Measurements from ENCODE around the gene HELQ. TPM values are rescaled to one million over a fixed set of nuclear protein-coding genes. Genes with fewer than 3 reads are reported as not detected.

Gene HELQ
- total and polyA plus RNA-seq, 9 of the 15 experiments (the other 6 are each of a cell fraction or from before 2014, with no cell fraction given), result 3.5 to 15.2 (median 11.9) TPM

DNA sequence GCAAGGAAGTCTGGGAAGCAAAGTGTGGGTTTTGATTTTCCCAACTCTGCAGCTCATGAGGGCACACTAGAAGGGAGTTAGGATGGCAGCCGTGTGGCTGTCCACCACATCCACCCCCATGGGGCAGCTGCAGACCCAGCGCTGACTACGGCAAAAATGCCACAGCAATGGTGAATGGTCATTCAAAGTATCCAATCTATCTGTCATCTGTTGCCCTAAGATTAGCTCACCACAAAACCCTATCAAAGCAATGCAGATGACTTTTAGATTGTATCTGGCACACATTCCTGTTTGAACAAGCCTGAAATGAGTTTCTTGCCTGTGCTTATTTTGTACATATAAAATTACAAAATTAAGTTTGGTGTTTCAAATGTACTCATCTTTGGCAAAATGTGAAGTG is 91.3 kb downstream of the HELQ start (continued):
- TF ChIP-seq, protein P1, sequence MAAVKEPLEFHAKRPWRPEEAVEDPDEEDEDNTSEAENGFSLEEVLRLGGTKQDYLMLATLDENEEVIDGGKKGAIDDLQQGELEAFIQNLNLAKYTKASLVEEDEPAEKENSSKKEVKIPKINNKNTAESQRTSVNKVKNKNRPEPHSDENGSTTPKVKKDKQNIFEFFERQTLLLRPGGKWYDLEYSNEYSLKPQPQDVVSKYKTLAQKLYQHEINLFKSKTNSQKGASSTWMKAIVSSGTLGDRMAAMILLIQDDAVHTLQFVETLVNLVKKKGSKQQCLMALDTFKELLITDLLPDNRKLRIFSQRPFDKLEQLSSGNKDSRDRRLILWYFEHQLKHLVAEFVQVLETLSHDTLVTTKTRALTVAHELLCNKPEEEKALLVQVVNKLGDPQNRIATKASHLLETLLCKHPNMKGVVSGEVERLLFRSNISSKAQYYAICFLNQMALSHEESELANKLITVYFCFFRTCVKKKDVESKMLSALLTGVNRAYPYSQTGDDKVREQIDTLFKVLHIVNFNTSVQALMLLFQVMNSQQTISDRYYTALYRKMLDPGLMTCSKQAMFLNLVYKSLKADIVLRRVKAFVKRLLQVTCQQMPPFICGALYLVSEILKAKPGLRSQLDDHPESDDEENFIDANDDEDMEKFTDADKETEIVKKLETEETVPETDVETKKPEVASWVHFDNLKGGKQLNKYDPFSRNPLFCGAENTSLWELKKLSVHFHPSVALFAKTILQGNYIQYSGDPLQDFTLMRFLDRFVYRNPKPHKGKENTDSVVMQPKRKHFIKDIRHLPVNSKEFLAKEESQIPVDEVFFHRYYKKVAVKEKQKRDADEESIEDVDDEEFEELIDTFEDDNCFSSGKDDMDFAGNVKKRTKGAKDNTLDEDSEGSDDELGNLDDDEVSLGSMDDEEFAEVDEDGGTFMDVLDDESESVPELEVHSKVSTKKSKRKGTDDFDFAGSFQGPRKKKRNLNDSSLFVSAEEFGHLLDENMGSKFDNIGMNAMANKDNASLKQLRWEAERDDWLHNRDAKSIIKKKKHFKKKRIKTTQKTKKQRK (IDR thresholded peaks at IDR 0.05; ENCODE audit: borderline replicate concordance, low read depth, low read length), result no peak
- TF ChIP-seq, protein P2, sequence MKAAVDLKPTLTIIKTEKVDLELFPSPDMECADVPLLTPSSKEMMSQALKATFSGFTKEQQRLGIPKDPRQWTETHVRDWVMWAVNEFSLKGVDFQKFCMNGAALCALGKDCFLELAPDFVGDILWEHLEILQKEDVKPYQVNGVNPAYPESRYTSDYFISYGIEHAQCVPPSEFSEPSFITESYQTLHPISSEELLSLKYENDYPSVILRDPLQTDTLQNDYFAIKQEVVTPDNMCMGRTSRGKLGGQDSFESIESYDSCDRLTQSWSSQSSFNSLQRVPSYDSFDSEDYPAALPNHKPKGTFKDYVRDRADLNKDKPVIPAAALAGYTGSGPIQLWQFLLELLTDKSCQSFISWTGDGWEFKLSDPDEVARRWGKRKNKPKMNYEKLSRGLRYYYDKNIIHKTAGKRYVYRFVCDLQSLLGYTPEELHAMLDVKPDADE (conservative IDR thresholded peaks at IDR 0.05; ENCODE audit: control insufficient read depth, low read depth, low read length), result no peak
- no peak for TF ChIP-seq ETV6 (IDR thresholded peaks at IDR 0.05; ENCODE audit: borderline replicate concordance in 1 of 2, low read depth in 2 of 2, low read length in 1 of 2)
- no peak for TF ChIP-seq ETV6 (CRISPR knock-in tag; IDR thresholded peaks at IDR 0.05; ENCODE audit: borderline replicate concordance)
- TF ChIP-seq, protein P3, sequence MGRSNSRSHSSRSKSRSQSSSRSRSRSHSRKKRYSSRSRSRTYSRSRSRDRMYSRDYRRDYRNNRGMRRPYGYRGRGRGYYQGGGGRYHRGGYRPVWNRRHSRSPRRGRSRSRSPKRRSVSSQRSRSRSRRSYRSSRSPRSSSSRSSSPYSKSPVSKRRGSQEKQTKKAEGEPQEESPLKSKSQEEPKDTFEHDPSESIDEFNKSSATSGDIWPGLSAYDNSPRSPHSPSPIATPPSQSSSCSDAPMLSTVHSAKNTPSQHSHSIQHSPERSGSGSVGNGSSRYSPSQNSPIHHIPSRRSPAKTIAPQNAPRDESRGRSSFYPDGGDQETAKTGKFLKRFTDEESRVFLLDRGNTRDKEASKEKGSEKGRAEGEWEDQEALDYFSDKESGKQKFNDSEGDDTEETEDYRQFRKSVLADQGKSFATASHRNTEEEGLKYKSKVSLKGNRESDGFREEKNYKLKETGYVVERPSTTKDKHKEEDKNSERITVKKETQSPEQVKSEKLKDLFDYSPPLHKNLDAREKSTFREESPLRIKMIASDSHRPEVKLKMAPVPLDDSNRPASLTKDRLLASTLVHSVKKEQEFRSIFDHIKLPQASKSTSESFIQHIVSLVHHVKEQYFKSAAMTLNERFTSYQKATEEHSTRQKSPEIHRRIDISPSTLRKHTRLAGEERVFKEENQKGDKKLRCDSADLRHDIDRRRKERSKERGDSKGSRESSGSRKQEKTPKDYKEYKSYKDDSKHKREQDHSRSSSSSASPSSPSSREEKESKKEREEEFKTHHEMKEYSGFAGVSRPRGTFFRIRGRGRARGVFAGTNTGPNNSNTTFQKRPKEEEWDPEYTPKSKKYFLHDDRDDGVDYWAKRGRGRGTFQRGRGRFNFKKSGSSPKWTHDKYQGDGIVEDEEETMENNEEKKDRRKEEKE (IDR thresholded peaks at IDR 0.05; ENCODE audit: borderline replicate concordance in 1 of 2, control insufficient read depth in 1 of 2, low read depth in 2 of 2, low read length in 1 of 2), result no peak
- TF ChIP-seq MTA2 (IDR thresholded peaks at IDR 0.05; ENCODE audit: low read depth), result peak; percentile 90
- peak; percentile 30; the same call in 1 of the 2 replicates for TF ChIP-seq CC2D1A (IDR thresholded peaks at IDR 0.05)
- TF ChIP-seq ASH1L (IDR thresholded peaks at IDR 0.05; ENCODE audit: borderline replicate concordance, low read depth, partially characterized antibody), result no peak
- no peak for TF ChIP-seq SAFB (IDR thresholded peaks at IDR 0.05; ENCODE audit: borderline replicate concordance, low read depth, low read length)
- TF ChIP-seq, protein P4, sequence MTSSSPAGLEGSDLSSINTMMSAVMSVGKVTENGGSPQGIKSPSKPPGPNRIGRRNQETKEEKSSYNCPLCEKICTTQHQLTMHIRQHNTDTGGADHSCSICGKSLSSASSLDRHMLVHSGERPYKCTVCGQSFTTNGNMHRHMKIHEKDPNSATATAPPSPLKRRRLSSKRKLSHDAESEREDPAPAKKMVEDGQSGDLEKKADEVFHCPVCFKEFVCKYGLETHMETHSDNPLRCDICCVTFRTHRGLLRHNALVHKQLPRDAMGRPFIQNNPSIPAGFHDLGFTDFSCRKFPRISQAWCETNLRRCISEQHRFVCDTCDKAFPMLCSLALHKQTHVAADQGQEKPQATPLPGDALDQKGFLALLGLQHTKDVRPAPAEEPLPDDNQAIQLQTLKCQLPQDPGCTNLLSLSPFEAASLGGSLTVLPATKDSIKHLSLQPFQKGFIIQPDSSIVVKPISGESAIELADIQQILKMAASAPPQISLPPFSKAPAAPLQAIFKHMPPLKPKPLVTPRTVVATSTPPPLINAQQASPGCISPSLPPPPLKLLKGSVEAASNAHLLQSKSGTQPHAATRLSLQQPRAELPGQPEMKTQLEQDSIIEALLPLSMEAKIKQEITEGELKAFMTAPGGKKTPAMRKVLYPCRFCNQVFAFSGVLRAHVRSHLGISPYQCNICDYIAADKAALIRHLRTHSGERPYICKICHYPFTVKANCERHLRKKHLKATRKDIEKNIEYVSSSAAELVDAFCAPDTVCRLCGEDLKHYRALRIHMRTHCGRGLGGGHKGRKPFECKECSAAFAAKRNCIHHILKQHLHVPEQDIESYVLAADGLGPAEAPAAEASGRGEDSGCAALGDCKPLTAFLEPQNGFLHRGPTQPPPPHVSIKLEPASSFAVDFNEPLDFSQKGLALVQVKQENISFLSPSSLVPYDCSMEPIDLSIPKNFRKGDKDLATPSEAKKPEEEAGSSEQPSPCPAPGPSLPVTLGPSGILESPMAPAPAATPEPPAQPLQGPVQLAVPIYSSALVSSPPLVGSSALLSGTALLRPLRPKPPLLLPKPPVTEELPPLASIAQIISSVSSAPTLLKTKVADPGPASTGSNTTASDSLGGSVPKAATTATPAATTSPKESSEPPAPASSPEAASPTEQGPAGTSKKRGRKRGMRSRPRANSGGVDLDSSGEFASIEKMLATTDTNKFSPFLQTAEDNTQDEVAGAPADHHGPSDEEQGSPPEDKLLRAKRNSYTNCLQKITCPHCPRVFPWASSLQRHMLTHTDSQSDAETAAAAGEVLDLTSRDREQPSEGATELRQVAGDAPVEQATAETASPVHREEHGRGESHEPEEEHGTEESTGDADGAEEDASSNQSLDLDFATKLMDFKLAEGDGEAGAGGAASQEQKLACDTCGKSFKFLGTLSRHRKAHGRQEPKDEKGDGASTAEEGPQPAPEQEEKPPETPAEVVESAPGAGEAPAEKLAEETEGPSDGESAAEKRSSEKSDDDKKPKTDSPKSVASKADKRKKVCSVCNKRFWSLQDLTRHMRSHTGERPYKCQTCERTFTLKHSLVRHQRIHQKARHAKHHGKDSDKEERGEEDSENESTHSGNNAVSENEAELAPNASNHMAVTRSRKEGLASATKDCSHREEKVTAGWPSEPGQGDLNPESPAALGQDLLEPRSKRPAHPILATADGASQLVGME (CRISPR knock-in tag; IDR thresholded peaks at IDR 0.05), result no peak
- TF ChIP-seq XRCC3 (IDR thresholded peaks at IDR 0.05), result no peak
- no peak for TF ChIP-seq TSC22D4 (tag; IDR thresholded peaks at IDR 0.05)

All from K562 (cell line).